RPMI8226 (cell line): Measurements from ENCODE around the gene SNRNP200.
"Not testable (repeated sequence)": the region's sequence is repeated elsewhere in the genome, so short reads cannot be mapped to it uniquely, and the experiment has no call there.

Source experiments
- DNase-seq: peaks from one replicate; pipeline ENCODE4 v3.0.0-alpha.2; 2015

SNRNP200 gene

GRCh38 chr2:96273763-96274162, 31.6 kb downstream of the SNRNP200 start:
- no peak for DNase-seq

DNA sequence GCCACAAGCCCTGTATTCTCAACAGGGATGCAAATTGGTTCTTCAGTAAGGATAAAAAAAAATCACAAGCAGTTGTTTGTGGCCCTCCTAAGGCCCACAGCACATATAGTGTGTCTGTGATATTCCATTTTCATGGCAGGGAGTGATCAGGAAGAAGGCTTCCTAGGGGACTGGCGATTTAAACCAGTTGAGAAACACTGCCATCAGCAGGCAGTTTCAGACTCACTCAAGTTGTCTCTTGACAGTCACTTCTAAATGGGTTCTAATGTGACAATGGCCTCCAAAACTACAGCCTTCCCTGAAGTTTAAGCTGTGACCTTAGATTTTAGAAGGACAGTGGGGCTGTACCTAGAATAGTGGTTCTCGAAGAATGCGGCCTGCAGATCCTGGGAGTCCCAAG, 33.4 kb downstream of the SNRNP200 start:
- DNase-seq, result no peak

GRCh38 chr2:96267159-96267971, 38.0 kb downstream of the SNRNP200 start:
- DNase-seq, result peak; percentile 74

- peak; percentile 98 for DNase-seq
Observed at GRCh38 chr2:96265840-96266679, 39.3 kb downstream of the SNRNP200 start, which contains the start of the genes CIAO1 and TMEM127. CIAO1 (plus strand) TSS chr2:96266225; CDS start chr2:96266351, 126 bp downstream. TMEM127 (minus strand) TSS chr2:96265997; CDS start chr2:96265381, 616 bp downstream.

GRCh38 chr2:96265349-96265839, 40.0 kb downstream of the SNRNP200 start:
- DNase-seq, result peak; percentile 24

DNA sequence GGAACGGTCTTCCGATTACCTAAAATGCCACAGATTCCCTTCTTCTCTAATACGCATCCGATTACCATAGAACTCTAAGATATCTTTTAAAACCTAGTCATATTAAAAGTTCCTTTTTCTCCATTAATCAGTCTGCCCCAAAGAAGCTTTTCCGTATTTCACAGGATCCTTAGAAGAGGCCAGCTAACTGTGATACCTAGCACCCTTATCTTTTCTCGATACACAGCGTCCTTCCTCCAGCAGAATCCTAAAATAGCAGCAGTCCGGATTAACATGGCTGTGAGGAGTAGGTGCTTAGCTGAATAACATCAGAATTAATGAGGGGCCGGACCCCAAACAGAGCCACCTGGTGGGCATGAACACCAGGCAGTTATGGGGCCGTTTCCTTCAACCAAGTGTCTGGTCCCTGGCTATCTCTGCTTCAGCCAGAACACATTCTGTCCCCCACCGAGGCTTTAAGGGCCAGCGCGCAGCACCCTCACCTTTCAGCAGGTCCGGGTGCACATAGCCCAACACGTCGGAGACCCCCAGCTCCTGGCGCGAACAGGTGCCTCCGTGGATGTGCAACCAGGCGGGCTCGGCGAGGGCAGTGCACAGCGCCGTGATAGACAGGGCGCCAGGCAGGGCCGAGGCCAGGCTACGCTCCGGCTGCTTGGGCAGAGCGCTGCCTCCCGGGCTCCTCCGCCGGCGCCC, 40.5 kb downstream of the SNRNP200 start:
- DNase-seq, result peak; percentile 49

- DNase-seq, result no peak
Observed at GRCh38 chr2:96264086-96264485, 41.3 kb downstream of the SNRNP200 start.

GRCh38 chr2:96262306-96262705, 43.0 kb downstream of the SNRNP200 start:
- DNase-seq, result no peak

GRCh38 chr2:96261328-96262003, 43.9 kb downstream of the SNRNP200 start:
- DNase-seq, result no peak

- peak; percentile 85 for DNase-seq
Observed at GRCh38 chr2:96260387-96261260, 44.7 kb downstream of the SNRNP200 start.

DNA sequence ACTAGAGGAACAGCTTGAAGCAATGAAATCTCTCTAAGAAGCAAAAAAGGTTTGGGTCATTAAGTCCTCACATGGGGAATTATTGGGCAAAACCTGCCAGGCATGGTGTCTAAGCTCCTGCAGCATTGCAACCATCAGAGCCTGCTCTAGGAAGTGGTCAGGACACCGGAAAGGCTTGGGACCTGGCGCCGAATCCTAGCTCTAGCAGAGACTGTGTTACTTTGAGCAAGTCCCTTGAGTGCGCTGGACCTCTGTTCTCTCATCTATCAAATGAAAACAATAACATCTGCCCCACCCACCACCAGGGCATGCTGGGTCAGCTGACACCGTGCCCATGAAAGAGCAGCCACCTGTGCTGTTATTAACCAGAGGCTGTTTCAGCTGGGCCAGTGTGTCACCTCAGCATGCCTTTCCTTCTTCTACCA, 45.8 kb downstream of the SNRNP200 start:
- DNase-seq, result peak; percentile 76

DNA sequence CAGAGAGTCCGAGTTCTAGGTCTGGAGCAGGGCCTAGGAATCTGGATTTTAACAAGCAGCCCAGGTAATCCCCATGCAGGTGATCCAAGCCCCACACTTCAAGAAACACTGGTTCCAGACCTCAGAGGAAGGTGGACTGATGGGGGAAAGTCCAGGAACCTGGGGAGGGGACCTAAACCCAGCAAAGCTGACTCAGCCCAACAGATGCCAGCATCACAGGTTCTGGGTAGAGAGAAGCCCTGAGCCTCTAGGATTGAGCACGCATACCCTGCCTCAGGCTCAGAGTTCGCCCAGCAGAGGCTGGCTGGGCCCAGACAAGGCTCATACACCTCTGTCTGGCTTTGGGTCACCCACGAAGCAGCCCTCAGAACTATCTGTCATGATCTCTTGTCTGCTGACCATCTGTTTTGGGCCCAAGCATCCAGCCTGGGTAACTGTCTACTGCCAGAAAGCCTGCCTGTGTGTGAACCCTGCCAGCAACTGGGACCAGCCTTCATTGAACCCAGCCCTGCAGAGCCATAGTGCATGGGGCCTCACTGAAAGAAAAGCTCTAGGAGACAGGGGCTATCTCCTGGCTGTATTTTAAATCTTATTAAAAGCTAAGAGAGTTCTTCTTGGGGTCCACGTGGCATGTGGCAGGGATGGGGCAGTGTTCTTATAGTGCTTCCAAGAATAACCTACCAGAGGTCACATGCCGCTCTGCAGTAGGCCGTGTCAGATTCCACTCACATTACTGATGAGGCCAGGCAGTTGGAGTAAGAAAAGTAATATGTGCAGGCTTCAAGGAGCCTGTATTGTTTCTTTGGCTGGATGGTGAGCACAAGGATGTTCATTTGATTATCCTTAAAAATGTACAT, 47.0 kb downstream of the SNRNP200 start:
- no peak for DNase-seq

GRCh38 chr2:96257744-96258143, 47.6 kb downstream of the SNRNP200 start:
- DNase-seq, result not testable (repeated sequence)

- DNase-seq, result no peak
Observed at GRCh38 chr2:96256611-96257113, 48.7 kb downstream of the SNRNP200 start.

GRCh38 chr2:96254571-96254970, 50.8 kb downstream of the SNRNP200 start:
- no peak for DNase-seq

GRCh38 chr2:96253006-96253405, 52.3 kb downstream of the SNRNP200 start:
- DNase-seq, result no peak

DNA sequence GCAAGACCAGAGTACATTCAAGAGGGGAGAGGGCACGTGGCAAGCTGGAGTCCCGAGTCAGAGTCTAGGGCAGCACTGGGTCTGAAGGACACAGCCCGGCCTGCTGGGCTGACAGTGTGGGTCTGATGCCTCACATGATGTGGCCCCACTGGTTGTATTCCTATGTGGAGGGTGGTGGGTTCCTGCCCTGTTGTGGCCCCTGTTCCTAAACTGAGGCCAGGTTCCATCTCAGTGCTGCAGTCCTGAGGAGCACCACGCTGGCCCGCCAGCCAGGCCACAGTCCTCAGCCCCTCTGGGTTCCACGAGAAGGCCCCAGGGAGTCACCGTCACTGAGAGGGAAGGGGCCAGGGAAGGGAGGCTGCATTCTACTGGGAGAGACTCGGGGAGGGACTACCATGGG, 52.8 kb downstream of the SNRNP200 start:
- DNase-seq, result no peak

GRCh38 chr2:96251721-96252292, 53.5 kb downstream of the SNRNP200 start:
- DNase-seq, result no peak

GRCh38 chr2:96250188-96250587, 55.2 kb downstream of the SNRNP200 start:
- DNase-seq, result no peak

GRCh38 chr2:96249654-96250053, 55.7 kb downstream of the SNRNP200 start:
- DNase-seq, result no peak
